Measurements from ENCODE around the gene LRIG2. TPM values are rescaled to one million over a fixed set of nuclear protein-coding genes. Genes with fewer than 3 reads are reported as not detected.
A peak's percentile ranks its signal among the peaks of the same experiment; 100 is the strongest.
"Not testable (repeated sequence)": the region's sequence is repeated elsewhere in the genome, so short reads cannot be mapped to it uniquely, and the experiment has no call there.

Gene LRIG2
- polyA plus RNA-seq, 1 donor = 12.6 TPM

DNA sequence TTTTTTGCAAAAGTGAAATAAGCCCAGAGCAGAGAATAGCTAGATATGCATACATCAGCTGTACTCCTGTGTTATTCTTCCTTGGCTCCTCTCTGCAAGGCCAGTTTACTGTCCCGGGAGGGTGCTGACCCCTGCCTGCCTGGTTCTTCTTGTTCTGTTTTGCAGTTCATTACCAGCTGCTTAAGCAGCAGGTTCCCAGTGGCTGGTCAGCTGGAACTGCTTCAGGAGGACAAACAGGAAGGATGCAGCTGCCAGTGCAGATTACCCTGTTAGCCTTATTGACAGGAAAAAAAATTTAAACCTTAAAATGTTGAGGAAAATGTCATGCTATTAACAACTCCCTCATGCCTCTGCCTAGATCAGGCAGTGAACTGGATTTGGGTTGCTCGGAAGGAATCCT, 16.0 kb upstream of the LRIG2 start:
- DNase-seq (ENCODE audit: low read depth) = no peak

DNA sequence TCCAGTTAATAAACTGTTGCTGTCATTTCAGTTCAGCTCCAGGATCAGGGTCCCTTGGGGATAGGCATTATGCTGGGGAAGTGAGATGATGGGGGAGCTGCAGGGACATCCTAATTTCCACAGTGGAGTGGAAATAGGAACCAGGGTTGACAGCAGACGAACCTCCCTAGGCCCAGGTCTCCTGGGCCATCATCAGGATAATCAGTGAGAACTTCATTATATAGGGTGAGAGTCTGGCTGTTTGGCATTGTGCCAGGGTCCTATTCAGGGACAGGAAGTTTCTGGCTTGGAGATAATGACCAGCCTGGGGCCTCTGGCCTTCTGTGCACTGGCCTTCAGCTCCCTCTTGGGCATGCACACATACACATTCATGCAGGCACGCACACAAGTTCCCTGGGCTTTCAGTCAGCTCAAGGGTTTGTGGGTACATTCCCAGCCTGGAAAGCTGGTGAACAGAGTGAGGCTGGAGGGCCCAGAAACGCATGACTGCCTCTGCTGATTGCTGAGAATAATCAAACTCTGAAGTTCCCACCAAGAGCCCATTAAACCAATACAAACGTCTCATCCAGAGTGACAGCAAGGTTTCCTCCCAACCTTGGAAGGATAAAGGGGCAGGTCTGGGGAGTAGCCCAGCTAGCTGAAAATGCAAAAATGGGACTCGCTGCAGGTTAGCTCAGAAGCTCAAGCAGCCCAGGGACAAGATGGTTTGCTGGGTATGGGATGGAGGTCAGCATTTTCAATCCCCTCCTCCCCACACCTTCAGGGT, 13.9 kb upstream of the LRIG2 start:
- no peak for DNase-seq (ENCODE audit: low read depth)

DNA sequence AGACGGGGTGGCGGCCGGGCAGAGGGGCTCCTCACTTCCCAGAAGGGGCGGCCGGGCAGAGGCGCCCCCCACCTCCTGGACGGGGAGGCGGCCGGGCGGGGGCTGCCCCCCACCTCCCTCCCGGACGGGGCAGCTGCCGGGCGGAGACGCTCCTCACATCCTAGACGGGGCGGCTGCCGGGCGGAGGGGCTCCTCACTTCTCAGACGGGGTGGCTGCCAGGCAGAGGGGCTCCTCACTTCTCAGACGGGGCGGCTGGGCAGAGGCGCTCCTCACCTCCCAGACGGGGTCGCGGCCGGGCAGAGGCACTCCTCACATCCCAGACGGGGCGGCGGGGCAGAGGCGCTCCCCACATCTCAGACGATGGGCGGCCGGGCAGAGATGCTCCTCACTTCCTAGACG, 9.5 kb upstream of the LRIG2 start:
- DNase-seq (ENCODE audit: low read depth) = not testable (repeated sequence)

DNA sequence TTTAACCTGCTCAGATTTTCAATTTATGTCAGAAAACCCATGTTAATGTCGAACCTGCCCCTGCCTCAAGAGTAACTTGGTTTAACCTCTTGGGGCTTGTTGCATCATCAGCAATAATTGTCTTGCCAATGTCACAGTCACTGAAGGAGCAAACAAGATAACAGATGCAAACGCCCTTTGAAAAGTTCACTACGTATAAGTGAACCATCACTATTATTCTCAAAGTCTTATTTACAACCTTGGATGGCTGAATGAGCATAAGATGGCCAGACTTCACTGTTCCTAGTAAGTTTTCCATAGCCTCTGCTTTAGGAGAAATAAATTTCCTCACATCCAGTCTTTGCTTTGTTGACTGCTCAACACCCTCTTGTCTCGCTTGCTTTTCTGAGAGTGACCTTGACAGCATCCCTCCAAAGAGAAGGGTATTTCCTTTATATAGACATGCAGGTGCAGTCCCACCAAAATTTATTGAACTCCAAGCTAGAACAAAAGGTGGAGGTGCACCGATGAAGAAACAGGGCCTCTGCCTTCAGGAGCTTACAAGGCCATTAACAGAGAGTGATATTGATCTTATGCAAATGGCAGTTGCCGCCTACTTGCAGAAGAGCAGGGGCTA, 749 bp upstream of the LRIG2 start:
- DNase-seq (ENCODE audit: low read depth) = no peak

DNA sequence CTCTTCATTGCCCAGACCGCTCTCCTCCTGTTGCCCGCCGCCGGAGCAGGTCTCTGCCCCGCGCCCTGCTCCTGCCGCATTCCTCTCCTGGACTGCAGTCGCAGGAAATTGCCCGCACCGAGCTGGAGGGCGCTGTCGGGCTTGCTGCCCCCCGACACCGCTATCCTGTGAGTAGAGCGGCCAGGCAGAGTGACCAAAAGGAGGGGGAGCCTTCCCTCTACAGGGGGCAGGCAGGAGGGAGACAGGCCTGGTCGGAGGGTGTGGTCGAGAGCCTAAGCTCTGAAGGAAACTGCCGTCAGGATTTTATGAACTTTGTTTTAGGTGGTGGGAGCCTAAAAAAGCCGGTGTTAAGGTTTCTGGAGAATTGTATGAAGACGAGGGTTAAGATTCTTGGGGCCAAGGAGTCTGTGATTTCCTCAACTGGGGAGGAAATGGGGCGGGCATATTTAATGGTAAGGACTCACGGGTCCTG, 517 bp downstream of the LRIG2 start:
- no peak for DNase-seq (ENCODE audit: low read depth)

DNA sequence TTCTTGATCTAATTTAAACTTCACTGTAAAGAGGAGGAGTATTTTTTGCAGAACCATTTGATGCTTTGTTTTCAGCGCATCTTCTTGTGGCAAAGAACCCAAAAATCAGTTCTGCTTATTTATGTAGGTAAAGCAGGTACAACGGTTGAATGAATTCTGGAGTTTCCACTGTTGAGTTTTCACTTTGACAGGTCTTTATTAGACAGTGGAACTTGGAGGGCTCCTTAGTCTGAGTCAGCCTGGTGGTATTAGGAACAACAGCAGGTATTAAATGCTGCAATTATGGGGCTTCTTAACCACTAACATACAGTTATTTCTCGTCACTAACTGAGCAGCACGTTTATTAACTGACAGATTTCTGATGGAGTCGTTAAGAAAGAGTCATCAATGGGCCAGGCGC, 1.2 kb downstream of the LRIG2 start:
- no peak for DNase-seq (ENCODE audit: low read depth)

DNA sequence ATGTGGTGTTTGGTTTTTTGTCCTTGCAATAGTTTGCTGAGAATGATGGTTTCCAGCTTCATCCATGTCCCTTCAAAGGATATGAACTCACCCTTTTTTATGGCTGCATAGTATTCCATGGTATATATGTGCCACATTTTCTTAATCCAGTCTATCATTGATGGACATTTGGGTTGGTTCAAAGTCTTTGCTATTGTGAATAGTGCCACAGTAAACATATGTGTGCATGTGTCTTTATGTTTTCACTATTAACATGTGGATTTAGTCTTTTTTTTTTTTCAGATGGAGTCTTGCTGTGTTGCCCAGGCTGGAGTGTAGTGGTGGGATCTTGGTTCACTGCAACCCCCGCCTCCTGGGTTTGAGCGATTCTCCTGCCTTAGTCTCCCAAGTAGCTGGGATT, 5.0 kb downstream of the LRIG2 start:
- not testable (repeated sequence) for DNase-seq (ENCODE audit: low read depth)

DNA sequence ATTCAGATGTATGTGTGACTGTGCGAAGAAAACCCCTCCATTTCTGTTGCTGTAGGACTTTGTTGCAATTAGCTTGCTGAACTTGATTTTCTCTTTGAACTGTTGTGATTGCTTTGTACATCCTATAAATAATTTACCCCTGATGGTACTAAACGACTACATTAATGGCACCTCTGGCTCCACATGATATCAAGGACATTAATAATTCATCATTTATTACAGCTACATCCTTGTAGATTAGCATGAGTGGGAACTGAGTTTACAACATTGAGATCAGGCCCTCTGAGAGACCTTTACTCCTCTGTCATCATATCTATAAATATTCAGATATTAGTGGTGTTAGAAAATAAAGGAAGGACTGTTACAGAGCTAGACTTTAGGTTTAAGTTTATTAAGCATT, 13.5 kb downstream of the LRIG2 start:
- no peak for DNase-seq (ENCODE audit: low read depth)

DNA sequence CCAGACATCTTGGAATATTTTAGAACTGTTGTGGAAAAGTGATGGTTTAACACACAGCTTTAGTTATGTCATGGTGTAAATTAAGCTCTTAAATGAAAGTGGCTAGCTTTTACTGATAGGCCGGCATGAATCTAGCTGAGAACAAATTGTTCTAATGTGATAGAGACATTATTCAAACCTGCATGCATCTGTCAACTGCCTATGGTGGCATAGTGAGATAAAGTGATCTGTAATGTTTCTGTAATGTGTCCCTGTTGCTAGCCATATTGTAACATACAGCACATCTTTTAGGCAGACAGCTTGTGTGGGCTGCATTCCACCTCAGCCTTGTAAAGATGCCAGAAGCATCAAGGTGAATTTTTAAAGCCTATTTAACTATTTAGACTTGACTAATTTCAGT, 16.0 kb downstream of the LRIG2 start:
- no peak for DNase-seq (ENCODE audit: low read depth)

DNA sequence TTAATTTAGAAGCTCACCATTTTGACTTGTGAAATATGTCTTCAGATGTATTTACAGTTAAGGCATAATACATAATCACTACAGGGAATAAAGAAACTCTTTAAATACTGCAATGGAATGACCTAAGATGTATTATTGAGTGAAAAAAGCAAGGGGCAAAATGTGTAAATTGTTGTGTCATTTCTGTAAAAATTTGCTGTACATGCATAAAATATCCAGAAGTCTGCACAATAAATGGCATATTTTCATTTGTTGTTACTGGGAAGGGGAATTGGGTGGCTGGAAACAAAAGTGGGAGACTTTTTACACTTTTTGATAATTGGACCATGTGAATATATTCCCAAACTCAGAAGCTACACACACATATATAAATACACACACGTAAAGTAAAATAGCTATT, 17.1 kb downstream of the LRIG2 start:
- no peak for DNase-seq (ENCODE audit: low read depth)

DNA sequence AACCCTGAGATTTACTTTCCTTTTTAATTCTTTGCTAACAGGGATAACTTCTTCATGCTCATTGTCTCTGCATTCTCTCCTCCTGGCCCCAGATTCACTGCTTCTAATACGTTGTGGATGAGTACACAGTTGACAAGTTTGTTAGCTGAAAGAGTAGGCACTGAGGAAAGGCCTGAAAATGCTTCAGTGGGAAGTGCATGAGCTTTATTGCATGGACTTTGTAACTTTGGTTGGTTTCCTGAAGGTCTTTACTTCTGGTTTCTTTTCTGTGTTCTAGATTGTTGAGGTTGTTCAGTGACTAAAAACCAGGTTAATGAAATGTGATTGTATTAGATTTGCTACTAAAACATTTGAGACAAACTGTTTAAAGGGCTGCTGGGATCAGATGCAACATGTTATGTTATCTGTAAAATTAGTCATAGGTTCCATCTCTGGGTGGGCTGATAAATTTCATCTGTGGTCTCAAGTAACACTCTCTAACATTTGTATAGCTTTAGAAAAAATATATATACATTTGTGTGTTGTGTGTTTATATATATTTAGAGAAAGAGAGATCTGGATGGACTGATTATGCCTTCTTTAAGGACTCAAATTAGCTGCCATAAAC, 19.1 kb downstream of the LRIG2 start:
- DNase-seq (ENCODE audit: low read depth) = no peak

DNA sequence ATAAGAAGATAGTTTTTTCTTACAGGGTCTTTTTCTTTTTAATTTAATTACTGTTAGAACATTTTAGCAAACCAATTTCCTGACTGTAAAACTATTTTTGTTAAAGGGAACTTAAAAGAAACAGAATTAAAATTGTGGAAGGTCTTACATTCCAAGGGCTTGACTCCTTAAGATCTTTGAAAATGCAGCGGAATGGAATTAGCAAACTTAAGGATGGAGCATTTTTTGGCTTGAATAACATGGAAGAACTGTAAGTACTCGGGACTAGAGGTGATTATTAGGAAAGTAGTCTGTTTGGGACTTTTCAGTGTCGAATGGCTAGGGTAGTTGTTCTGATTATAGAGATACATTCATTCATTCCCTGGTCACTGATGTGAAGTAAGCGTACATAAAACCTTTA, 21.5 kb downstream of the LRIG2 start:
- DNase-seq (ENCODE audit: low read depth) = no peak

DNA sequence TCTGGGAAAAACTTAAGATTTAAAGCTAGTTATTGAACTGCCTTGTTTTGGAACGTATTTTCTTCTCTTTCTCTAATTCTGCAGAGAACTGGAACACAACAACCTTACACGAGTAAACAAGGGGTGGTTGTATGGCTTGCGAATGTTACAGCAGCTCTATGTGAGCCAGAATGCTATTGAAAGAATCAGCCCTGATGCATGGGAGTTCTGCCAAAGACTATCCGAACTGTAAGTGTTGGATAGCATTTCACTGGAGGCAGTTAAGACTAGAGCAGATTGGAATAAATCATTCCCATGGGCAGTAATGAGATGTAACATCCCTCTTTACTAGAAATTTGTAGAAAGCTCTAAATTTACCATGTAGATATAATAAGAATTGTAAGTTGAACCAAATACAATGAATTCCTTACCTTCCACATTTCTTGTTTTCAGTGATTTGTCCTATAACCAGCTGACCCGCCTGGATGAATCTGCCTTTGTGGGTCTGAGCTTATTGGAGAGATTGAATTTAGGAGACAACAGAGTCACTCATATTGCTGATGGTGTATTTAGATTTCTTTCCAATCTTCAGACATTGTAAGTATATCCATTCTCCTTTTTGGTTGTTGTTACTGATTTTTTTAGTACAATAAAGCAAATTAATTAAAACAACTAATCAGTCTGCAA, 22.9 kb downstream of the LRIG2 start:
- no peak for DNase-seq (ENCODE audit: low read depth)

DNA sequence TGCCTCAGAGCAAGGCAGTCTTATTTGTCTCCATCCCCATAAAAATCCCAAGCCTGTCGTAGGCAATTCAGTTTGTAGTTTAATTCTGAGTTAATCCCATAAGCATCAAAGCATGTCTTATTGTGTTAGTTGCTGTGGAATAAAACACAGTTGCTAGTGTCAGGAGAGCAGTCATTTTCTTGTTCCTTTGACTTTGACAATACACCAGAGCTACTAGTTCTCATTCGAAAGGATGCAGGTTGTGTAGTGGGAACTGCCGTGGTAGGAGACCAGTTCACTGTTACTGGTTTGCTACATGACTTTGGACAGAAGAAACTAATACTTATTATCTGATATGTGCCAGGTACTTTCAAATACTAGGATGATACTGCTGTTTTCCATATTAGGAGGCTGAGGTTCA, 23.5 kb downstream of the LRIG2 start:
- no peak for DNase-seq (ENCODE audit: low read depth)

DNA sequence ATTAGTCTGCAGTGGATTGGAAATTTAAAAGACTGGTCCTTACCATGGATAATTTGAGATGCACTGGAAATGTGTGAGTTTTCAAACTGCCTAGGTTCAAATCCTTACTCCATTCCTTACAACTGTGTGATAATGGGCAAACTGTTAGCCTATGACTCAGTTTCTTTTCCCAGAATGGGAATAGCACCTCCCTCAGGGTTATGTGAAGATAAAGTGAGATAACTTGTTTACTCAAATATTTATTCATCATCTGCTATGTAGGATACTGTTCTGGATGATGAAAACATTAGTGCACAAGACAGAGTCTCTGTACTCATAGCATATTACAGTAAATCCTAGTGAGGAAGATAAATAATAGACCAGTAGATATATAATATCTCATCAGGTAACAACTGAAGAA, 28.6 kb downstream of the LRIG2 start:
- DNase-seq (ENCODE audit: low read depth) = no peak

DNA sequence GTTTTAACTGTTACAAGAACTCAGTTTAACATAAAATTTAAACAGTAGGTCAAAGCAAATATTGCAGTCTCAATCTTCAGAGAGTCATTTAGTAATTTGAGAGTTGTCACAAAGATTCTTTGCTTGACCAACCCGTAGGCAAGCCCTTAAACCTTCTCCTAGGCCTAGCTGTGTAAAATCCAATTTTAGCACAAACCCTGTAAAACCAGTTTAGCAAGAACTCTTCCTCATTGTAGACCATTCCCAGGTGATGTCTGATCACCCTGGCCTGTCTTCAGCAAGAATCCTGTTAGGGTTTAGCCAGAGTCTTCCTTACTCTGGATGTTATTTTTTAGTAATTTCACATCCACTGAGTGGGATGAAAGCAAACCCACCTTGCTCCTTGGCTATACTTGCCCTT, 30.1 kb downstream of the LRIG2 start:
- DNase-seq (ENCODE audit: low read depth) = no peak

DNA sequence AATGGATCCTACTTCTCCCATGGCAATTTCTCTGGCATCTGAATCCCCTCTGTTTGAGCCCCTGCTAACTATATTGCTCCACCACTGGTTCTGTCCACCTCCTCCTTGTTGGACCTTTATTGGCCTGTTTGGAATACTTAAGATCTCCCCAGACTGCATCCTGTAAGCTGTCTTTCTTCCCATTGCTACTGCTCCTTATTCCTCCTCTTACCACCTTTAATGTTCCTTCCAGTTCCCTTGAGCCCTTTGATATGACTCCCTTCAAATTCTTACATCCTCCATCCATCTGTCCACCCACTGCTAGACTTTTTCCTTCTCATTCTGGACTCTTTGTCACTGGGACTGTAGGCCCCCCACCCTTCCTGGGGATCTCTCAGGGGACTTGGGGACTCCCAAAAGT, 31.0 kb downstream of the LRIG2 start:
- no peak for DNase-seq (ENCODE audit: low read depth)

DNA sequence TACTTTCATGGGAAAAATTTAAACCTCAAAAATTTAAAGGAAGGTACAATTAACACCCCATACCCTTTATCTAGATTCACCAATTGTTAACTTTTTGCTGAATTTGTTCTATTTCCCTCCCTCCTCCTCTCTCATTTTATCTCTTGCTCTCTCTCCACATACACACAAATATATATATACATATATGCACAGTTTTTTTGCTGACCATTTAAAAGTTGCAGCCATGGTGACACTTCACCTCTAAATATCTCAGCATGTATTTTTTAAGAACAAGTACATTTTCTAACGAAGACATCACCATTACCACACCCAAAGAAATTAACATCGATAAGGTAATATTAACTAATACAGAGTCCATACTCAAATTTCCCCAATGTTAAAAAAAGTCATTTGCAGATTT, 33.9 kb downstream of the LRIG2 start:
- DNase-seq (ENCODE audit: low read depth) = no peak

DNA sequence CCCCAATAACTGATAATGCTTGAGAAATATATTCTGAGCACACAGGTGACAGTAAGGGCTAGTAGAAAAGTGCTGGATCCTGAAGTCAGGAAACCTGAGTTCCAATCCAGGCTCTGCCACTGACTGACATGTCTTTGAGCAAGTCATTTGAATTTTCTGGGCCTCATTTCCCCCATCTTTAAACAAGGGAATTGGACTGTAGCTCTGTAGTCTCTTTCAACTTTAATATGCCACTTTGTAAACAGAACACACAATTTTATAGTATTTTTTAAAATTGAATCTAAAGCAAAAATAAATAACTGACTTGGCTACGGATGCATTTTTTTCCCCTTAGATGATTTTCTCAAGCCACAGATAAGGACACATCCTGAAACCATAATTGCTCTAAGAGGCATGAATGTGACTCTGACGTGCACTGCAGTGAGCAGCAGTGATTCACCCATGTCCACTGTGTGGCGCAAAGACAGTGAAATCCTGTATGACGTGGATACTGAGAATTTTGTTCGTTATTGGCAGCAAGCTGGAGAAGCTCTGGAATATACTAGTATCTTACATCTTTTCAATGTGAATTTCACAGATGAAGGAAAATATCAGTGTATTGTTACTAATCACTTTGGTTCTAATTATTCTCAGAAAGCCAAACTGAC, 37.0 kb downstream of the LRIG2 start:
- DNase-seq (ENCODE audit: low read depth) = peak; percentile 1

DNA sequence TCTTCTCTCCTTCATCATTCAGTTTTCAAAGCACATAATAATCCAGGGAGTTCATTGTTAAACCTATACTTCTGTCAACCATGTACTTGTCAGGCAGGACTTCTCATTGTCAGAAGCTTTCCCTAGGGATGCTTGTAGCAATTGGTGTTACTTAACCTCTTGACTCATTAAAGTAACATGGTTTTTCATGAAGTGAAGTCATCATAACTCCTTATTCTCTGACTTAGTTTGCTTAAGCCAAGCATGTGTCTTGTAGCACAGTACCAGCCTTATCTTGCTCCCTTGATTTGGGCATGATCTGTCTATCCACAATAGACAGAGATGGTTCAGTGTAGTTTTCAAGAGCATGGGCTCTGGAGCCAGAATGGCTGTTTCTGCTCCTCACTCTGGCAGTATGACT, 45.3 kb downstream of the LRIG2 start:
- DNase-seq (ENCODE audit: low read depth) = no peak

DNA sequence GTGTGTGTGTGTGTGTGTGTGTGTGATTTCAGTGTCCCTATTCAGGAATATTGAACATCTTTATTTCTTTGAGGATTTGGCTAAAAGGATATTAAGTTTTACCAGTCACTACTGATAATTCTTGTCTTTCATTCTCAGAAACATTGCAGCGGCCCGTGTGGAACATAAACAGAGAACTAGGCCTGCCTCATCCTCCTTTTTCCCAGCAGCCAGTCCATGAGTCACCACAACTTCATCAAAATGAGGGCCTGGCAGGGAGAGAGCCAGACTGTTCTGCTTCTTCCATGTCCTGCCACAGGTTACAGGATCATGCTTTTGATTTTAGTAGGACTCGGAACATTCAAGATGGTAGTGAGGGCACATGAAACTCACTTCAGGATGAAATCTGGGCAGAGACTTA, 50.7 kb downstream of the LRIG2 start:
- DNase-seq (ENCODE audit: low read depth) = no peak

DNA sequence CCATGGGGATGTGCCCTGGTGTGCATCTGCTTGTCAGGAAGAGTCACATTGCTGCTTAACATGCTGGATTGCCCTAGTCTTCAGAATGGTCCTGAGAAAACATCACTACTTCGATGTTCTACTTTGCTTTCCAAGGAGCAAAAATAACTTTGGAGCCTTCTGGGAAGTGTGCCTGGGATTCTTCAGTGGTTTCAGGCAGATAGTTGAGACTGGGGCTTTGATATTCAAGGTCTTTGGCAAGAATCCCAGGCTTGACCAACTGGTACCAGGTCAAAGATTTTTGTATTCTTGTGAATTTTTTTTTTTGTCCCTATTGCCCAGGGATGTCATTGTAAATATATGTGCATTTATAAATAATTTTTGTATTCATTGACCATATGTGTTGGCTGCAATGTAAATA, 51.4 kb downstream of the LRIG2 start:
- DNase-seq (ENCODE audit: low read depth) = no peak

All from forelimb muscle (tissue), 1 donor.